GM23338 (cell line): ENCODE results near the gene SMIM12. TPM values are rescaled to one million over a fixed set of nuclear protein-coding genes. Genes with fewer than 3 reads are reported as not detected.

Experiments
- ATAC-seq: fragments of 200-7000 bp; cut with Tn5 transposase; 3 replicates; pipeline ENCODE4 v1.9.1; 2020
- DNase-seq: peaks from one replicate; pipeline ENCODE4 v3.0.0-alpha.2; 2015; ENCODE audit warnings: low spot score
- H2AFZ ChIP-seq: fragments of 200-600 bp; sonication (generic); 2 replicates; pipeline ENCODE4 v1.8.0; 2016; ENCODE audit warnings: antibody characterized with exemption, mild to moderate bottlenecking, moderate library complexity
- H3F3A ChIP-seq: fragments of 200-600 bp; sonication (generic); replicated peaks from 2 replicates; pipeline ENCODE4 v1.8.0; 2017; ENCODE audit warnings: antibody characterized with exemption, mixed run types, low read depth
- H3K27ac ChIP-seq: fragments of 200-600 bp; sonication (generic); 2 replicates; pipeline ENCODE4 v1.6.1; 2016; ENCODE audit warnings: low read depth
- H3K27me3 ChIP-seq: fragments of 200-600 bp; sonication (generic); 2 replicates; pipeline ENCODE4 v1.8.0; 2016; ENCODE audit warnings: mild to moderate bottlenecking, mixed run types, moderate library complexity; ENCODE audit not compliant: insufficient read depth
- H3K36me3 ChIP-seq: fragments of 200-600 bp; sonication (generic); 2 replicates; pipeline ENCODE4 v1.8.0; 2016; ENCODE audit warnings: mild to moderate bottlenecking; ENCODE audit not compliant: insufficient read depth
- H3K4me1 ChIP-seq: fragments of 200-600 bp; sonication (generic); 2 replicates; pipeline ENCODE4 v1.8.0; 2016; ENCODE audit warnings: mild to moderate bottlenecking, moderate library complexity; ENCODE audit not compliant: insufficient read depth
- H3K4me2 ChIP-seq: fragments of 200-600 bp; sonication (generic); 2 replicates; pipeline ENCODE4 v1.7.1; 2017; ENCODE audit warnings: mixed run types
- H3K4me3 ChIP-seq: fragments of 200-600 bp; sonication (generic); 2 replicates; pipeline ENCODE4 v1.6.1; 2016; ENCODE audit warnings: mixed run types
- H3K79me2 ChIP-seq: fragments of 200-600 bp; sonication (generic); replicated peaks from 2 replicates; pipeline ENCODE4 v1.8.0; 2017; ENCODE audit warnings: mild to moderate bottlenecking; ENCODE audit not compliant: insufficient read depth
- H3K9me2 ChIP-seq: fragments of 200-600 bp; sonication (generic); 2 replicates; pipeline ENCODE4 v1.8.0; 2017; ENCODE audit not compliant: insufficient read depth
- H4K20me1 ChIP-seq: fragments of 200-600 bp; sonication (generic); replicated peaks from 2 replicates; pipeline ENCODE4 v1.8.0; 2017; ENCODE audit warnings: mild to moderate bottlenecking; ENCODE audit not compliant: insufficient read depth
- H3K27ac Mint-ChIP-seq: 2 replicates; pipeline ENCODE4 v1.8.0; 2020; ENCODE audit warnings: inconsistent platforms, mild to moderate bottlenecking, moderate library complexity, mixed read lengths
- H3K27me3 Mint-ChIP-seq: 3 replicates; pipeline ENCODE4 v1.8.0; 2022; ENCODE audit warnings: low read depth, mild to moderate bottlenecking, moderate library complexity, mixed read lengths, inconsistent platforms; ENCODE audit not compliant: insufficient read depth, poor library complexity
- H3K36me3 Mint-ChIP-seq: 3 replicates; pipeline ENCODE4 v1.8.0; 2021; ENCODE audit warnings: low read depth, mild to moderate bottlenecking, inconsistent platforms, moderate library complexity, mixed read lengths
- H3K4me1 Mint-ChIP-seq: 3 replicates; pipeline ENCODE4 v1.8.0; 2020; ENCODE audit warnings: mild to moderate bottlenecking, inconsistent platforms, mixed read lengths
- H3K4me3 Mint-ChIP-seq: 3 replicates; pipeline ENCODE4 v1.8.0; 2021; ENCODE audit warnings: moderate library complexity, mild to moderate bottlenecking, inconsistent platforms, mixed read lengths
- H3K9me3 Mint-ChIP-seq: 3 replicates; pipeline ENCODE4 v1.8.0; 2020; ENCODE audit warnings: moderate library complexity, mild to moderate bottlenecking, inconsistent platforms, mixed read lengths
- CREB1 ChIP-seq: fragments of 250-450 bp; sonication (Bioruptor Pico); IDR thresholded peaks from 2 replicates; pipeline ENCODE4 v1.5.0; 2020; ENCODE audit warnings: low read depth, mild to moderate bottlenecking, moderate library complexity
- CTCF ChIP-seq, 2 experiments: fragments of 200-600 bp in 1 of 2; sonication (generic) in 1 of 2; conservative IDR thresholded peaks; 2 replicates each; pipeline versions ENCODE4 v1.5.1 to v1.6.1; 2016 to 2017; ENCODE audit warnings: antibody characterized with exemption in 2 of 2, low read depth in 2 of 2, mild to moderate bottlenecking in 2 of 2, moderate library complexity in 1 of 2
- EZH2 ChIP-seq: fragments of 200-600 bp; sonication (generic); IDR thresholded peaks from one replicate; pipeline ENCODE4 v1.8.0; 2017; ENCODE audit warnings: antibody characterized with exemption, mild to moderate bottlenecking, low read depth; ENCODE audit not compliant: unreplicated experiment
- EZH2phosphoT487 ChIP-seq: fragments of 200-600 bp; sonication (generic); IDR thresholded peaks from one replicate; pipeline ENCODE4 v1.8.1; 2018; ENCODE audit warnings: antibody characterized with exemption; ENCODE audit not compliant: unreplicated experiment
- JUNB ChIP-seq: IDR thresholded peaks from one replicate; pipeline ENCODE4 v1.6.1; 2016; ENCODE audit warnings: antibody characterized with exemption; ENCODE audit not compliant: unreplicated experiment
- NANOG ChIP-seq: IDR thresholded peaks from 2 replicates; pipeline ENCODE4 v1.6.1; 2016; ENCODE audit warnings: antibody characterized with exemption, borderline replicate concordance
- POLR2AphosphoS5 ChIP-seq: IDR thresholded peaks from 2 replicates; pipeline ENCODE4 v1.6.1; 2016; ENCODE audit warnings: antibody characterized with exemption, low read depth
- STAT1 ChIP-seq: IDR thresholded peaks from one replicate; pipeline ENCODE4 v1.6.1; 2016; ENCODE audit warnings: antibody characterized with exemption; ENCODE audit not compliant: unreplicated experiment
- ZNF114 ChIP-seq: fragments of 250-450 bp; sonication (Bioruptor Pico); IDR thresholded peaks from 2 replicates; pipeline ENCODE4 v1.5.0; 2020; ENCODE audit warnings: mild to moderate bottlenecking, moderate library complexity
- ZNF331 ChIP-seq: fragments of 250-450 bp; sonication (Bioruptor Pico); IDR thresholded peaks from 2 replicates; pipeline ENCODE4 v1.5.0; 2020; ENCODE audit warnings: low read depth, mild to moderate bottlenecking, moderate library complexity
- polyA plus RNA-seq: library from polyadenylated mRNA; unstranded; fragments of >200 nt; fragmentation: Nextera tagmentation; extraction: Ambion mirVana; gene quantifications from 2 replicates; pipeline ENCODE4 v1.2.1, GENCODE V29; 2016
- total RNA-seq: library from RNA; depleted of rRNA; stranded (reverse); fragments of >200 nt; shearing (Covaris generic); gene quantifications from 2 replicates; pipeline ENCODE4 v1.2.3, GENCODE V29; 2014
- TF ChIP-seq, protein P1 (sequence below): IDR thresholded peaks from one replicate; pipeline ENCODE4 v1.6.1; 2018; ENCODE audit warnings: antibody characterized with exemption; ENCODE audit not compliant: unreplicated experiment
- TF ChIP-seq, protein P2 (sequence below): IDR thresholded peaks from 2 replicates; pipeline ENCODE4 v1.6.1; 2016; ENCODE audit warnings: antibody characterized with exemption
- TF ChIP-seq, protein P3 (sequence below): fragments of 250-450 bp; sonication (Bioruptor Pico); IDR thresholded peaks from 2 replicates; pipeline ENCODE4 v1.5.0; 2020; ENCODE audit warnings: mild to moderate bottlenecking, moderate library complexity

Gene SMIM12
- total and polyA plus RNA-seq, 2 experiments from 2014 or later: 22.7 to 25.3 TPM

DNA sequence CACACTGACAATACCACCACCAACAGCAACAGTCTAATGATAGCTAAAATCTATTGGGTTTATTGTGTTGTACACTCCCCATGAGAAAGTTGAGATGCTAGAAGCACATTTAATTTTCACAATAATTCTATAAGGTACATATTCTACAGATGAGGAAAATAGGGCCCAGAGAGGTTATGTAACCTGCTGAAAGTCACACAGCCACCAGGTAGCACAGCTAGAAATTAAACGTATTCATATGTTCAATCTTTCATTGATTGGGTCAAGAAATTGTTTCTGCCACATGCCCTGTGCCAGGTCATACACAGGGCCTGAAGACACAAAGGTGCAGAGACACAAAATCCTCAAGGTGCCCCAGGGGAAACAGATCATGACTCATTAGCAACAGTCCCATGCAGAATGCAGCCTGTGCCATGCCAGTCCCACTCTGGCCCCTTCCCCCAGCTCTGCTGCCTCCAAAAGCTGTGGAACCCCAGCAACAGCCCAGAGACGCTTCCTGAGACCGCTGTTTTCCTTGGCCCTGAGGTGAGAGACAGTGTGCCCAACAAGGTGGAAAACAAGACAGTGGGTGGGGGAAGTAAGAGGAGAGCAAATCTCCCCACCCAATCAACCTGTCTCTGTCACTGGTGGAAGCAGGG lies 34.6 kb downstream of the SMIM12 start:
- Histone ChIP-seq H3F3A (no peaks in the 10 kb centered on the region), H3K4me3 (no peak overlapping the region), H3K4me1 (no peaks in the 10 kb centered on the region), H2AFZ (no peak overlapping the region), H3K36me3 (no peaks in the 10 kb centered on the region), H4K20me1 (no peaks in the 10 kb centered on the region), H3K27me3 (no peaks in the 10 kb centered on the region), H3K27ac (no peak overlapping the region), H3K79me2 (no peaks in the 10 kb centered on the region), H3K9me2 (no peaks in the 10 kb centered on the region), H3K4me2 (no peak overlapping the region)
- no peak for TF ChIP-seq ZNF331 (CRISPR knock-in tag)
- TF ChIP-seq ZNF114: no peak
- TF ChIP-seq STAT1: no peak
- no peak for TF ChIP-seq CREB1 (CRISPR knock-in tag)
- no peak for TF ChIP-seq POLR2AphosphoS5
- no peak for TF ChIP-seq NANOG
- no peak for TF ChIP-seq CTCF (conservative IDR thresholded peaks at IDR 0.05; ENCODE audit: low read depth in 2 of 2)
- TF ChIP-seq, protein P1, sequence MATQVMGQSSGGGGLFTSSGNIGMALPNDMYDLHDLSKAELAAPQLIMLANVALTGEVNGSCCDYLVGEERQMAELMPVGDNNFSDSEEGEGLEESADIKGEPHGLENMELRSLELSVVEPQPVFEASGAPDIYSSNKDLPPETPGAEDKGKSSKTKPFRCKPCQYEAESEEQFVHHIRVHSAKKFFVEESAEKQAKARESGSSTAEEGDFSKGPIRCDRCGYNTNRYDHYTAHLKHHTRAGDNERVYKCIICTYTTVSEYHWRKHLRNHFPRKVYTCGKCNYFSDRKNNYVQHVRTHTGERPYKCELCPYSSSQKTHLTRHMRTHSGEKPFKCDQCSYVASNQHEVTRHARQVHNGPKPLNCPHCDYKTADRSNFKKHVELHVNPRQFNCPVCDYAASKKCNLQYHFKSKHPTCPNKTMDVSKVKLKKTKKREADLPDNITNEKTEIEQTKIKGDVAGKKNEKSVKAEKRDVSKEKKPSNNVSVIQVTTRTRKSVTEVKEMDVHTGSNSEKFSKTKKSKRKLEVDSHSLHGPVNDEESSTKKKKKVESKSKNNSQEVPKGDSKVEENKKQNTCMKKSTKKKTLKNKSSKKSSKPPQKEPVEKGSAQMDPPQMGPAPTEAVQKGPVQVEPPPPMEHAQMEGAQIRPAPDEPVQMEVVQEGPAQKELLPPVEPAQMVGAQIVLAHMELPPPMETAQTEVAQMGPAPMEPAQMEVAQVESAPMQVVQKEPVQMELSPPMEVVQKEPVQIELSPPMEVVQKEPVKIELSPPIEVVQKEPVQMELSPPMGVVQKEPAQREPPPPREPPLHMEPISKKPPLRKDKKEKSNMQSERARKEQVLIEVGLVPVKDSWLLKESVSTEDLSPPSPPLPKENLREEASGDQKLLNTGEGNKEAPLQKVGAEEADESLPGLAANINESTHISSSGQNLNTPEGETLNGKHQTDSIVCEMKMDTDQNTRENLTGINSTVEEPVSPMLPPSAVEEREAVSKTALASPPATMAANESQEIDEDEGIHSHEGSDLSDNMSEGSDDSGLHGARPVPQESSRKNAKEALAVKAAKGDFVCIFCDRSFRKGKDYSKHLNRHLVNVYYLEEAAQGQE: no peak
- TF ChIP-seq EZH2phosphoT487: no peak
- no peak for TF ChIP-seq EZH2
- TF ChIP-seq, protein P2, sequence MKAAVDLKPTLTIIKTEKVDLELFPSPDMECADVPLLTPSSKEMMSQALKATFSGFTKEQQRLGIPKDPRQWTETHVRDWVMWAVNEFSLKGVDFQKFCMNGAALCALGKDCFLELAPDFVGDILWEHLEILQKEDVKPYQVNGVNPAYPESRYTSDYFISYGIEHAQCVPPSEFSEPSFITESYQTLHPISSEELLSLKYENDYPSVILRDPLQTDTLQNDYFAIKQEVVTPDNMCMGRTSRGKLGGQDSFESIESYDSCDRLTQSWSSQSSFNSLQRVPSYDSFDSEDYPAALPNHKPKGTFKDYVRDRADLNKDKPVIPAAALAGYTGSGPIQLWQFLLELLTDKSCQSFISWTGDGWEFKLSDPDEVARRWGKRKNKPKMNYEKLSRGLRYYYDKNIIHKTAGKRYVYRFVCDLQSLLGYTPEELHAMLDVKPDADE: no peak
- TF ChIP-seq, protein P3, sequence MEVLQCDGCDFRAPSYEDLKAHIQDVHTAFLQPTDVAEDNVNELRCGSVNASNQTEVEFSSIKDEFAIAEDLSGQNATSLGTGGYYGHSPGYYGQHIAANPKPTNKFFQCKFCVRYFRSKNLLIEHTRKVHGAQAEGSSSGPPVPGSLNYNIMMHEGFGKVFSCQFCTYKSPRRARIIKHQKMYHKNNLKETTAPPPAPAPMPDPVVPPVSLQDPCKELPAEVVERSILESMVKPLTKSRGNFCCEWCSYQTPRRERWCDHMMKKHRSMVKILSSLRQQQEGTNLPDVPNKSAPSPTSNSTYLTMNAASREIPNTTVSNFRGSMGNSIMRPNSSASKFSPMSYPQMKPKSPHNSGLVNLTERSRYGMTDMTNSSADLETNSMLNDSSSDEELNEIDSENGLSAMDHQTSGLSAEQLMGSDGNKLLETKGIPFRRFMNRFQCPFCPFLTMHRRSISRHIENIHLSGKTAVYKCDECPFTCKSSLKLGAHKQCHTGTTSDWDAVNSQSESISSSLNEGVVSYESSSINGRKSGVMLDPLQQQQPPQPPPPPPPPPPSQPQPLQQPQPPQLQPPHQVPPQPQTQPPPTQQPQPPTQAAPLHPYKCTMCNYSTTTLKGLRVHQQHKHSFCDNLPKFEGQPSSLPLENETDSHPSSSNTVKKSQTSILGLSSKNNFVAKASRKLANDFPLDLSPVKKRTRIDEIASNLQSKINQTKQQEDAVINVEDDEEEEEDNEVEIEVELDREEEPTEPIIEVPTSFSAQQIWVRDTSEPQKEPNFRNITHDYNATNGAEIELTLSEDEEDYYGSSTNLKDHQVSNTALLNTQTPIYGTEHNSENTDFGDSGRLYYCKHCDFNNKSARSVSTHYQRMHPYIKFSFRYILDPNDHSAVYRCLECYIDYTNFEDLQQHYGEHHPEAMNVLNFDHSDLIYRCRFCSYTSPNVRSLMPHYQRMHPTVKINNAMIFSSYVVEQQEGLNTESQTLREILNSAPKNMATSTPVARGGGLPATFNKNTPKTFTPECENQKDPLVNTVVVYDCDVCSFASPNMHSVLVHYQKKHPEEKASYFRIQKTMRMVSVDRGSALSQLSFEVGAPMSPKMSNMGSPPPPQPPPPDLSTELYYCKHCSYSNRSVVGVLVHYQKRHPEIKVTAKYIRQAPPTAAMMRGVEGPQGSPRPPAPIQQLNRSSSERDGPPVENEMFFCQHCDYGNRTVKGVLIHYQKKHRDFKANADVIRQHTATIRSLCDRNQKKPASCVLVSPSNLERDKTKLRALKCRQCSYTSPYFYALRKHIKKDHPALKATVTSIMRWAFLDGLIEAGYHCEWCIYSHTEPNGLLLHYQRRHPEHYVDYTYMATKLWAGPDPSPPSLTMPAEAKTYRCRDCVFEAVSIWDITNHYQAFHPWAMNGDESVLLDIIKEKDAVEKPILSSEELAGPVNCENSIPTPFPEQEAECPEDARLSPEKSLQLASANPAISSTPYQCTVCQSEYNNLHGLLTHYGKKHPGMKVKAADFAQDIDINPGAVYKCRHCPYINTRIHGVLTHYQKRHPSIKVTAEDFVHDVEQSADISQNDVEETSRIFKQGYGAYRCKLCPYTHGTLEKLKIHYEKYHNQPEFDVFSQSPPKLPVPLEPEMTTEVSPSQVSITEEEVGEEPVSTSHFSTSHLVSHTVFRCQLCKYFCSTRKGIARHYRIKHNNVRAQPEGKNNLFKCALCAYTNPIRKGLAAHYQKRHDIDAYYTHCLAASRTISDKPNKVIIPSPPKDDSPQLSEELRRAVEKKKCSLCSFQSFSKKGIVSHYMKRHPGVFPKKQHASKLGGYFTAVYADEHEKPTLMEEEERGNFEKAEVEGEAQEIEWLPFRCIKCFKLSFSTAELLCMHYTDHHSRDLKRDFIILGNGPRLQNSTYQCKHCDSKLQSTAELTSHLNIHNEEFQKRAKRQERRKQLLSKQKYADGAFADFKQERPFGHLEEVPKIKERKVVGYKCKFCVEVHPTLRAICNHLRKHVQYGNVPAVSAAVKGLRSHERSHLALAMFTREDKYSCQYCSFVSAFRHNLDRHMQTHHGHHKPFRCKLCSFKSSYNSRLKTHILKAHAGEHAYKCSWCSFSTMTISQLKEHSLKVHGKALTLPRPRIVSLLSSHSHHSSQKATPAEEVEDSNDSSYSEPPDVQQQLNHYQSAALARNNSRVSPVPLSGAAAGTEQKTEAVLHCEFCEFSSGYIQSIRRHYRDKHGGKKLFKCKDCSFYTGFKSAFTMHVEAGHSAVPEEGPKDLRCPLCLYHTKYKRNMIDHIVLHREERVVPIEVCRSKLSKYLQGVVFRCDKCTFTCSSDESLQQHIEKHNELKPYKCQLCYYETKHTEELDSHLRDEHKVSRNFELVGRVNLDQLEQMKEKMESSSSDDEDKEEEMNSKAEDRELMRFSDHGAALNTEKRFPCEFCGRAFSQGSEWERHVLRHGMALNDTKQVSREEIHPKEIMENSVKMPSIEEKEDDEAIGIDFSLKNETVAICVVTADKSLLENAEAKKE: no peak
- TF ChIP-seq JUNB: no peak
- Mint-ChIP-seq H3K27me3 (peaks cover 3% of the 10 kb centered on the region), H3K36me3 (no peaks in the 10 kb centered on the region), H3K4me3 (no peak overlapping the region), H3K4me1 (no peaks in the 10 kb centered on the region), H3K9me3 (no peaks in the 10 kb centered on the region), H3K27ac (no peak overlapping the region)
- DNase-seq (no peak), ATAC-seq (no peak)
